ENCODE measurements around the gene FAM171A2. TPM values are rescaled to one million over a fixed set of nuclear protein-coding genes. Genes with fewer than 3 reads are reported as not detected.

The FAM171A2 gene
- total and polyA plus RNA-seq, 10 of the 15 experiments (the other 5 are each of a cell fraction or from before 2014, with no cell fraction given) = 0.08 to 1.7 (median 0.27) TPM; not detected in 2

GRCh38 chr17:44353672-44354331 lies 9.9 kb downstream of the FAM171A2 start:
- SMC1A ChIA-PET (ENCODE audit: uncharacterized antibody, unreplicated experiment) = interaction anchor here (1.6 kb wide), 1 partner anchor 169 kb away, joined by 4 read pairs; no protein-coding TSS in a partner anchor
- Histone ChIP-seq H3K9ac (ENCODE audit: control insufficient read depth, insufficient read depth, low read length) (no peak overlapping the region), H3K4me2 (ENCODE audit: control insufficient read depth, insufficient read depth) (peak overlapping the region; percentile 42), H3K27me3 (replicated peaks in 1 of 2; ENCODE audit: control insufficient read depth in 2 of 2, insufficient read depth in 2 of 2, low read length in 1 of 2) (no peaks in the 10 kb centered on the region; a peak in 1 of 4 replicates), H3K36me3 (ENCODE audit: control insufficient read depth in 2 of 2, insufficient read depth in 2 of 2, low read length in 1 of 2) (peaks cover 18 to 20% of the 10 kb centered on the region in 2 experiments; a peak in 3 of 4 replicates), H3K4me3 (peak overlapping the region; percentile 27; the same call in 1 of the 2 replicates), H2AFZ (ENCODE audit: control insufficient read depth, low read depth, low read length) (peak overlapping the region; percentile 65), H3K79me2 (ENCODE audit: control insufficient read depth, insufficient read depth, low read length) (peaks cover 14% of the 10 kb centered on the region), H3K9me3 (replicated peaks; ENCODE audit: control insufficient read depth, insufficient read depth, low read length) (no peaks in the 10 kb centered on the region), H3K27ac (ENCODE audit: control insufficient read depth, insufficient read depth) (no peak overlapping the region), H4K20me1 (ENCODE audit: control insufficient read depth, insufficient read depth) (no peaks in the 10 kb centered on the region), H3K4me1 (ENCODE audit: control insufficient read depth, insufficient read depth, low read length) (peaks cover 19% of the 10 kb centered on the region)
- 1% methylated on average over 51 of the region's 98 CpGs for WGBS (ENCODE audit: insufficient coverage, insufficient replicate concordance, low lambda C conversion rate, missing lambda C conversion rate)
- in situ Hi-C loops (cut with MboI) = no loop called here
- CTCF ChIA-PET = interaction anchor here (1.0 to 1.8 kb wide), 4 partner anchors 8 to 144 kb away, joined by 3 to 6 read pairs (median 5); partner anchors contain the start of genes FAM171A2 and GRN
- intact Hi-C loops (cut with micrococcal nuclease; ENCODE audit: unreplicated experiment) = no loop called here
- ATAC-seq = no peak
- DNase-seq (ENCODE audit: low read depth, low spot score) = no peak
- no peak for FAIRE-seq
- BruUV-seq (replicated peaks) = no TSS peak
- POLR2A ChIA-PET = interaction anchor here (0.6 kb wide), 1 partner anchor 149 kb away, joined by 6 read pairs; no protein-coding TSS in a partner anchor
- TF ChIP-seq MAX (IDR thresholded peaks at IDR 0.05; ENCODE audit: low read depth, low read length) (0 out of 2 replicates have a peak, but pooled peaks have one; percentile 14), EGR1 (IDR thresholded peaks at IDR 0.05; ENCODE audit: borderline replicate concordance in 1 of 2, low read depth in 2 of 2, low read length in 2 of 2) (peak in 1 of 2 experiments; percentile 37; a peak in 1 of 3 replicates), POLR2A (IDR thresholded peaks at IDR 0.05; ENCODE audit: low read depth, low read length) (peak; percentile 52), MTA3 (IDR thresholded peaks at IDR 0.05; ENCODE audit: borderline replicate concordance, low read length) (no peak), E2F4 (IDR thresholded peaks at IDR 0.05; ENCODE audit: low read depth, low read length) (no peak), ZSCAN29 (IDR thresholded peaks at IDR 0.05) (no peak)
- RAD21 ChIA-PET (ENCODE audit: unreplicated experiment) = interaction anchor here (0.6 to 1.6 kb wide), 3 partner anchors 10 to 165 kb away, joined by 4 read pairs; partner anchors contain the start of gene FAM171A2
